HCEC 1CT (cell line): ENCODE results near the gene KIAA0825.

Experiments
- DNase-seq: peaks from one replicate; pipeline ENCODE4 v3.0.0-alpha.2; 2017

Gene KIAA0825

DNA sequence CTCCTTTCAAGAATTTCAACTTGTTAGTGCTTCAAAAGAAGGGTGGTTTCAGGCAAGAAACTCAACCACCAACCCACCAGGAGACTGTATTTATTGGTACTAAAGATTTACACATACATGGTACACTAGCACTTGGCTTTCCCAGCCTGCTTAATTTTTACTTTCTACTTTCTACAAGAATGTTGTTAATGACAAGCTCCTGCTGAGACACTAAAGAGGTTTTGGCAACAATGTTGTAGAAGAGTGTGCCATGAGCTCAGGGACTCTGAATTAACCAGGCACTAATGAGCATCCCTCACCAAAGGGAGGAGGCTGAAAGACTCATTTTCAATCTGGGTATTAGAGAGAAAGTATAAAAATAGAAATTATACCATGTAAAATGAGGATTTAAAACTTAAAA is 195.0 kb downstream of the KIAA0825 start:
- DNase-seq: no peak

DNA sequence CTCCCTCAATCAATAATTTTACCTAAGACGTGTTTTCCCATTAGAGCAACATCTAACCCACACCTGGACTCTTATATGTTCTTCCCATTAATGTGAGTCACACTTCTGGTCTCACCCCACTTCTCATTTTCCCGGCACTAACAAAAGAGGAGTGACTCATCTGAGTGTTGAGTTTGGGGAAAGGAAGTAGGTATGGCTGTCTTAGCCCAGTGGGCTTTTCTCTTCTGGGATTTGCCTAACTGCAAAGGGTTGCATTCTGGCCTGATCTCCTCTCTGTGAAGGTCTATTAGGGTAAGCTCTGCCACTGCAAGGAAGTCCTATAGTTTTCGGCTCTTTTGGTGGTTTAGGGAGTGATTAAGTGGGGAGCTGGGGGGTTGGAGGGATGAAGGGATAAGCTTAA is 195.6 kb downstream of the KIAA0825 start:
- DNase-seq: peak; percentile 39

DNA sequence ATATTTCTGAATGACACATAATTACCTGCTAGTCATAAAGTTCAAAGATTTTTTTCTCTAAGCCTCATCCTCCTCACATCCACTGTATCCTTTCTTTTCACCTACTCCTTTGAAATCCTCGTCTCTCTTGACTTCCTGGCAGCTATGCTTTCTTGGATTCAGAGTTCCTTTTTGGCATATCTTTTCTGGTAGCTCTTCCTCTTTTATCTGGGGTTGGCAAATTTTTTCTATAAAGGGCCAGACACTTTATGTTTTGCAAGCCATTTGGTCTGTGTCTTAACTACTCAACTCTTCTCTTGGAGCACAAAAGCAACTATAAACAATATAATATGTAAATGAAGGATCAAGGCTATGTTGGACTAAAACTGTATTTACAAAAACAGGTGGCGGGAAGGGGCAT is 197.5 kb downstream of the KIAA0825 start:
- no peak for DNase-seq

DNA sequence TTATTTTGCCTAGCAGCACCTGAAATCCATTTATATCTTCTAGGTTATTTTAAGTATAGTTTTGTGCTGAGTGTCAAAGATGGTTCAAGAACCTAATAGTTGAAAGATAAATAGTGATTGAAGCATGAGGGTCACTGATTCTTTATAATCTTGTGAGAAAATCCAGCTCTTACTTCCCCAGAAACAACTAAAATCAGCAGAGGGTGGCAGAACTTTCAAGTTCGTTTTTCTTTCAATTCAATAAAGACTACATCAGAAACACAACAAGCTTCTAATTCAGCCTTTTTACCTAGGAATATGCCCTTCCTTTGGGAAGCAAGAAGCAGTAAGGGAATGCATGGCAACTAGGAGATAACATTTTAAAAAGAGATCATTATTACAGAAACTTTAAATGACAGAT is 202.6 kb downstream of the KIAA0825 start:
- no peak for DNase-seq

DNA sequence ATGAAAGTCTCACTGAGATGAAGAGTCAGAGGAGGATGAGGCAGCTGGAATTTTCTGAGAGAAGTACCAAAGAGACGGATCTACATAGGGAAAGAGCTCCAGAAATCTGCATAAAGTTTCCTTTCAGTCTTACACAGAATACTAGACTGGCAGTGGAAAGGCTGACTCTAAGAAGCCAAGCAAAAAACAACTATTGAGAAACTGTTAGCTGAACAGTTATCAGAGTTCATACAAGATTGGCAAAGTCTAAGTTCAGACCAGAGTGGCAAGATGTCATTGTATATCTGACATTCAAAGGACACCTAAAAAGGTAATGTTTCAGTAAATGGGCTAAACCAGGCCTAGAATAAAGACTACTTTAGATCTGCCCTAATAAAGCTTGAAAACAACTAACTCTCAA is 209.0 kb downstream of the KIAA0825 start:
- no peak for DNase-seq

DNA sequence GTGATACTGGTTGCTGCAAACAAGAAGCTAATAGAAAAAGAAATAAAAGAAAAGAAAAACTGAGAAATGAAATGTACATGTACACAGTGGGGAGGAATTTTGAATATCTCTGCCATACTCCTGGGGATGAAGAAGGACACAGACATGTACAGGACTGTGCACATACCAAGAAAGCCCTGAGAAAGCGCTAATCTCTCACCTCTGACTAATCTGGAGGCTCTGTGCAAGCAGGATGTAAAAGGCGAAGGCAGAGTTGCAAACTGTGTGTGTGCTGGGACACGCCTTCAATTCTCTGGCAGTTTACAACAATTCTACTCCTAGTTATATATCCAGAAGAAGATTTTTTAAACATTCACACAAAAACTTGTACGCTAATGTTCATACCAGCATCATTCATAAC is 211.4 kb downstream of the KIAA0825 start:
- DNase-seq: peak; percentile 4

DNA sequence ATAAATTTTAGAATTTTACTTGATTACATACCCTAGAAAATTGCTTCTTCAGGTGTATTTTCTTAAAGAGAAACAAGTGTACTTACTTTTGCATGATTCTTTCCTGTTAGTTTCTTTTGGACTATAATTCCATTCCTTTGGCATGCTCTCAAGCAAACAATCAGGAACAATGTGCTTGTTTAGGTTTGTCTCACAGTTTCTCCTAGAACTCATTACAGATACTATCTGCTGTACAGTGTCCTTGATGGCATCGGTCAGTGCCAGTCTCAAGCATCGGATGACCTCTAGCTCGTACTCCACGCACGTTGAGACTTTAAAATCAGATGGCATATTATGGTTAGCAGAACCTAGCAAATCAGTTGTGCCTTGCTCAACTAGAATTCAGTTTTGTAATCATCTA is 214.9 kb downstream of the KIAA0825 start:
- DNase-seq: no peak

DNA sequence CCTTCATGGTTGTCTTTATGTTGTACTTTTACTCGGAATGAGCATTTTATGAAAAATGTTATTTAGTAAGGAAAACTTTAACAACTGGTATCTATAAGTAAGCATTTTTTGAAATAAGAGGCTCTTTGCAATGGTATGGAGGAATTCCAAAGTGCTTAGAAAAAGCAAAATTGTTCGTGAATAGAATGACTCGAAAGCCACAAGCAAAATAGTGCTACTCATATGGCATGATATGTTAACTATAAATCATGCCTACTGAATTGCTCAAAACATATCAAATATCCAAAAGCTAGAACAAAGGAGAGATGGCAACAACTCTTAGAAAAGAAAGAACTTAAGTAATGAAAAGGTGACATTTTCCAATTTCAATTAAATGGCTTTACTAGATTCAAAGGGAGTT is 216.3 kb downstream of the KIAA0825 start:
- DNase-seq: no peak

DNA sequence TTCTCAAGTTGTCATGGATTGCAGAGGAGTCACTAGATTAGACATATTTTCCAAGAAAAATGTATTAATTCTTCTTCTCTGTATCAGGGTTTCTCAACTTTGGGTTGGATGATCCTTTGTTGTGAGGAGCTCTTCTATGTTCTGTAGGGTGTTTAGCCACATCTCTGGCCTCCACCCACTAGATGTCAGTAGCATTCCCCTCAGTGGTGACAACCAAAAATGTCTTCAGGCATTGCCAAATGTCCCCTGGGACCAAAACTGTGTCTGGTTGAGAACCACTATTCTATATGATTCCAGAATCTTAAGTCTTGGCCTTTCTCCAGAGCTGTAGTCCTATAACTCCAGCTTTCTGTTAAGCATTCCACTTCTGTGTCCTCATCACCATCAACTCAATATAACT is 220.9 kb downstream of the KIAA0825 start:
- no peak for DNase-seq

DNA sequence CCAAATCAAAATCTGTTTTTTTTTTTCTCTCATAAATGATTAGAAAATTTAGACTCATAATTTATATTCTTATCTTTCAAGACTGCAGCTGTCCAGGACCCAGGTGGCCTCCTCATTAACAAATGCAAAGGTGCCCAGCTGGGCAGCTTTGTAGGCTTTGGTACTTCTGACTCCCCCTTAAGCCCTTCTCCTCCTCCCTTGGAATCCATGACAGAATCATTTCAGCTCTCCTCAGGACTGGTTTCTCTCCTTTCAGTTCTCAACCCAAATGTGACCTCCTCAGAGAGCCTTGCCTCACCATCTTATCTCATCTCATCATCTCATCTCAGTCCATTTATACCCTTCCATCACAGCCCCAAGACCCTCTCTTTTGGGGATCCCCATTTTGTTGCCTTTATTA is 221.7 kb downstream of the KIAA0825 start:
- DNase-seq: no peak

DNA sequence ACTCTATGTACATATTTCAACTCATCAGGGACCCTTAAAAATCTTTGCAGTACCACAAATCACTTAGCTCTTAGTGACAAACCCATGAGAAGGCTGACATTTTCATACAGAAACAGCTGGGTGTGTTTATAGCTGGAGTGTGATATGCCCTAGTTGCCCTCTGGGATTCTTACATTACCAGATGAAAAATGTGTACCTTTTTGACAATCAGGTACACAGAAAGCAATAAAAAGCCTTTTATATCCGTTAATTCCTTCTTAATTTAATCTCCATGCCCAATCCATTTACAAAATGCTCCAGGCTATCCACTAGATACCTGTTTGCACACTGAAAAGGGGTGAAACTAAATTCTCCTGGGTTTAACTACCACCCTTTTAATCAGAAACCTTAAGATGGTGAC is 222.9 kb downstream of the KIAA0825 start:
- DNase-seq: no peak

DNA sequence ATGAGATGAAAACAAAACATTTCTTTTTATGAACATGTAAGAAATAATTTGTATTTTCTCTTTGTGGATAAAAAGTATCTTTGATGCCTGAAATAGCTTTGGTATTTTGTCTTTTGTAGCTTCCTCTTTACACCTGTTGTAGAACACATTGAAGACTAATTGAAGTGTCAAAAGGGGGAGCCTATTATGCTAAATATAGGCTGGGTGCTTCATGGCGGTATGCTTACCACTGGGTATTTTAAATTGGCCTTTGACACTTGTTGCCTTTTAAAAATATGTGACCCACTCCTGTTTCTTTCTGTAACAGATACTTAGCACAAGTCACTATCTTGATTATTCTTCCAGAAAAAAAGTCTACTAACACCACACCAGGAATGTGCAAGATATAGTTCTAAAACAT is 226.4 kb downstream of the KIAA0825 start:
- no peak for DNase-seq

DNA sequence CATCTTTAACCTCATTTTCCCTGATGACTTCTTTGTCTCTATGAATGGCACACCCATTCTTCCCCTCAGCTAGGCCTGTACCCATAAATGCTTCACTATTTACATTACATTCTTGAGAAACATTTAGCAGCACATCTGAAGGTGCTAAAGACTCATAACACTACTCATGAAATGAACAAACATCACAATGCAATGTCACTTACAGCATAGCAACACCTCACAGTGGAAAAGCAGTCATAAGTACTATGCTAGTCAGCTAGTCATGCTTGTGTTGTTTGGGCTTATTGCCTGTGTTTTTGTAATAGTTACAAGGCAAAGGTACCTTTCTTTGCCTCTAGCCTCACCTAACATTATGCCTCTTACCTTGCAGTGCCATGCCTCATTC is 228.9 kb downstream of the KIAA0825 start:
- DNase-seq: no peak

DNA sequence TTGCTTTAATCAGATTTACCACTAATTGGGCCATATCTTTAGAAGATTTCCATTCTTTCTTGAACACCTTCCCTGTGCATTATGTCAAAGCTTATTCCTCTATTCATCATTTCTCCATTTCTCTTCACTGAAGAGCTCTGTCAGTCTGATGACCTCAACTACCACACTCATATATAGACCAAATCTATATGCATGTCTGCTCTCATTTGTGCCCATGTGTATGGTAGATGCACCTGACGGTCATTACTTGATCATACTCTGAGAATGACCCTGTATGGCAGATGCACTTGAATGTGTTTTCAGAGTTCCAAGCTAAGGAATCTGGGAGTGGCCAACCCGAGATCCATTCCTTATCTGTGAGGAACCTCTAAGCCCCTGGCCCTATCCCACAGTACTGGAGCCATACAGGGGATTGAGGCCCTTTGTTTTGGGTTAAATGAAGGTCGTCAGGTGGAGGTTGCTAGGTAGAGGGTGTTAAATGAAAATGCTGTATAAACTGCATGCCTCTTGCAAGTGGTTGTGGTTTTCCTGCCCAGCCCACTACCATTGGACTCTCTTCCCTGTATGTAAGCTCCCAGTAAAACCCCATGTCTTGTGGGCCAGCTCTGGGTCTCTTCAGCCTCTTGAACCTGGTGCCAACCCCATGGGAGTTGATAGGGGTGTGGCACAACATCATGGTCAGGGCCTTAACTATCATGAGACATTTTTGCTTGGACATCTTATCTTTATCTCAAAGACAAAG is 229.5 kb downstream of the KIAA0825 start:
- DNase-seq: no peak

DNA sequence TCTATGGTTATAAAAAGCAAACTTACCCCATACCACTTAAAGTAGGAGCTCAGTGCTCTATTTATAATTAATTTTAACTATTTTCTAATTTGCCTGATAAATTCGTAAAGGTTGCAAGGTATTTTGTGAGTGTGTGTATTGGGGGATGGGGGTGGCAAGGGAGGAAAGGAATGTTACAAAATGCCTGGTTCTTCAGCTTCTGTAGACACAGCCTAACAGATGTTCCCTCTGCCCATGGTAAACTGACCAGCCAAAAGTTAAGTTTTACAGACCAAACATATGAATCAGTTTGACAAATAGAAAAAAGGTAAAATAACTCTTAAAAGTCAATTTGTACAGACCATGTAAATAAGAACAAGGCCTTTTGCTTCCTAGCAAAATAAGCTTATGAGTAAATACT is 232.6 kb downstream of the KIAA0825 start:
- no peak for DNase-seq

DNA sequence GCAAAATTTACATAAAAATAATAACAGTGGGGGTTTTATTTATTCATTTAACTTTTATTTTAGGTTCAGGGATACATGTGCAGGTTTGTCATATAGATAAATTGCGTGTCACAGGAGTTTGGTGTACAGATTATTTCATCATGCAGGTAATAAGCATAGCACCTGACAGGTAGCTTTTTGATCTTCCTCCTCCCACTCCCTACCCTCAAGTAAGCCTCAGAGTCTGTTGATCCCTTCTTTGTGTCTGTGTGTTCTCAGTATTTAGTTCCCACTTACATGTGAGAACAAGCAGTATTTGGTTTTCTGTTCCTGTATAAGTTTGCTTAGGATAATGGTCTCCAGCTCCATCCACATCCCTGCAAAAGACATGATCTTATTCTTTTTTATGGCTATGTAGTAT is 240.3 kb downstream of the KIAA0825 start:
- no peak for DNase-seq

DNA sequence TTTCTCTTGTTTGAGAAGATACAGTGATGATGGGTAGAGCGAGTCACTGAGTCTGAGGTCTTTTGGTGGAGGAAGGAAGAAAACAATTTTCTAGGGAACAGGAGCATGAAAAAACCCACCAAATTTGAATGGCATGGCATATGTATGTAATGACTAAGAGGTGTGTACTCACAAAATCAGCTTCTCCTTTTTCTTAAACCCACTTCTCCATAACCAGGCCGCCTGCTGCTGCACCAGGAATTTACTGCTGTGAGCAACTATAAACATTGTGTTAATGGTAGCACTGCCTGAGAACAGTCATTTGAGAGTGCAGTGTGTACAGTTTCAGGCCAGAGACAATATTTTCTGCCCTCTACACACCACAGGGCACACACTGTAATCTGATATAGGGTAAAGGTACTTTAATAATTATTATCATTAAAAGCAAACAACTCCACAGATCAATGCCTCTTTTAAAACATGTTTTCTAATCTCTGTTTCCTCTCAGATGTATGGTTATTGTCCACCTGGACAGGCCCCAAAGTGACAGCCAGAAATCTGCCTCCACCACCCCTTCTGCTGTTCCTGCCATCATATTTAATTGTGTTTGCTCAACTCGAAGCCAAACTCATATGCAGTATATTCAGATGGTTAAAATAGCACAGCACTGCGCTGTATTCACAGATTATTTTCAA is 241.6 kb downstream of the KIAA0825 start:
- DNase-seq: no peak

DNA sequence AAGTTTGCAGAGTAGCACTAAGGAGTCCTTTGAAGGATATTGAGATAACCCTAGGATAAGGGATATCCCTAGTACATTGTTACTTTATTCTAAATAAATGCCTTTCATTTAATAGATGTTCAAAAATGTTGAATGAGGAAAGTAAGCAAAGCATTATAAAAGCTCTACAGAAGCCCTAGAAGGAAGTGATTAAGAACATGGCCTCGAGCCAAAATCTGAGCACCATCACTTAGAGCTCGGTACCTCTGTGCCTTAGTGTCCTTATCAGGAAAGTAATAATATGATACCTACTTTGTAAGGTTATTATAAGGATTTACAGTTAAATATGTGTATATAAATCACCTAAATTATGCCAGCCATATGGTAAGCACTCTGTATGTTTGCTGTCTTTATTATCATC is 242.6 kb downstream of the KIAA0825 start:
- no peak for DNase-seq

DNA sequence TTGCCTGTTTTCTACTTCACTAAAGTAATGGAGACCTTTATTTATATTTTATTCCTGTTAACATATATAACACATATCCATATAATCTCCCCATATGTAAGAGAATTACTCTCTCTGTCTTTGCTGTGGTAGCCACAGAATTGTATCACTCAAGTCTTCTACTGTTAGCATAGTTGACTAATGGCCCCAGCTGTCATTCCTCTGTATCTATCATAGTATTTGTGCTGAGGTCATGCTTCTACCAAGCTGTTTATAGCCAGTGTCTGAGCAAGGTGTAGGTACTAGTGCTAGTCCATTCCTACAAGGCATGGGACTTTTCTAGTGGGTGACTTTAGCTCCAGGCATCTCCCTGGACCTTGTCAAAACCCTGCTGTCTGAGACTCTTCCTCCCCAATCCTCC is 244.1 kb downstream of the KIAA0825 start:
- no peak for DNase-seq

DNA sequence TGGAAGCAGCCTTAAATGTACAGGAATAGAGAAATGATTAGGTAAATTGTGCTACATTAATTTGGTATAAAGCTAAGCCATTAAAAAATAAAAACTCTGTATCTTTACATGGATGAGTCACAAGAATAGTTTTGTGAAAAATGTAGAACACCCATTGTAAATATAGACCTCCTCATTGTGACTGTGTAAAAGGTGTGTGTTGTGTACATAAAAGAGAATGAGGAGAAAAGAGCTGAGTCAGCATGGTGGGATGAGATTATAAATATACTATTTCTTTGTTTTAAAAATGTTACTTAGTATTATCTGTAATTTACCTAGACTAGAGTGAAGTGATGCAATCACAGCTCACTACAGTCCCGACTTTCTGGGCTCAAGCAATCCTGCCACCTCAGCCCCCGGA is 250.5 kb downstream of the KIAA0825 start:
- DNase-seq: no peak

DNA sequence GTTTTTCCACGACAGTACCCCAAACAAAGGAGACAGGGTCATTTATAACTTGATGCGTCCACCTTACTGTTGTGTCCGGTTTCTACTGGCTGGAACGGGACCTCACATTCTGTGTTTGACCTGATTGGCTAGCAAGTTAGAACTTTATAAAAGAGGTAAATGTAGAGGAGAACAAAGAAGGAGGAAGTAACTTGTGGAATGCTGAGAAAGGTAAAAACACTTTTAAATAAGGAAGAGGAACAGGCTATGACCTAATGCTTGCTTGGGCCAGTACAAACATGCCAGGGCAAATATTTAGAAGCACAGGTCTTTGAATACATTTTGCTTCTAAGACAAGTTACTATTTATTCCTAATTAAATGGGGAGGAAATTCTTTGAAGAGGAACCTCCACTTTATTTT is 251.6 kb downstream of the KIAA0825 start:
- DNase-seq: no peak

DNA sequence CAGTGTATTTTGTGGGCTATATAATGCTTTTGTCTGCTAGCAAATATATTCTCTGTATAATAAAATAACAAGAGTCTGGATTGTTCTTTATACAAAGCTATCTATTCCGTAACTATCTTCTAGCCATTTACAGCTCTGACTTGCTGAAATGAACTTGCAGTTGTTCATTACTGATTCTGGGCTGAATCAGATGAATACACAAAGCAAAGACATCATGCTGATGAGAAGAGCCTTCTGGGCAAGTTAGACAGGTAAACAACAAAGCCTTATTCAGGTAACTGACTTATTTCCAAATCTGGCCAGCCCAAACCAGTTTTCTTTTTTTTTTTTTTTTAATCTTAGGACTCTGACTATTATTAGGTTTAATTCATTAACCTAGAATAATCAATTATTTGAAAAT is 255.5 kb downstream of the KIAA0825 start:
- DNase-seq: no peak

DNA sequence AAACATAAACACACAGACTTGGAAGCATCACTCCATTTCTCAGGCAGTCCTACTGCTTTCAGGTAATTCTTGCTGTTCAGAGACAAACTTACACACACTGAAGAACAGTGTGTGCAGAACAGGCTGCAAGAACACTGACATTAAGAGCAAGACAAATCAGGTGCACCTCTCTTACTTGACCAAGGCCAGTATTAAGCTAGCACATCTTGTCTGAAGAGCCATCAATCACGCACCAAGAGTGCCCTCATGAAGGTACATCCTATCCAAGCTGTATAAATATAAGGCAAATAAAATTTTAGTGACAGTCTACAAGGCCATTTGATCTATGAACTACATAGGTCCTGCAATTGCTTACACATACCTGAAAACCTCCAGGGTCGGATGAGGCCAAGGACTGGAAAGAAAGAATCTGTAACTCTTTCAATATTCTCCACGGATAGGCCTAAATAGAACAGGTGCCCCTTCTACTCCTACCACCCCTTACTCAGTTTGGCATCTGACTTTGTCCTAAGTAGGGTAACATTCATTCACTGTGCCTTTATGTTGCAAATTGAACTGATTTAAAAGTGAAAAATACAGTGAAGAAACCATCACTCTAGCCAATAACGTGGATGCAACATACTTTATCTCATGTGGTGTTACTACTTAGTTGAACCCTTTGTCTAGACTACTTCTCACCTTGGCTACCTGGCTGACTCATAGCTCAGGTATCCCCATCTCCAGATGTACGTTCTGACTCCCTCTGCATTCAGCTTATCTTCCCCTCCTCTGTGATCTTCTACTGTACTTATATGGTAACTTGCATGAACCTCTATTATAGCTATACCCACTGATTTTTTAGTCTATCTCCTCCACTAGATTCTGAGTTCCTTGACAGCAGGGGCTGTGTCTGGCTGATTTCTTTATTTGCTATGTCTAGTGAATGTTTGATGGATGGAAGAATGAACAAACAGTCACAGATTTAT is 256.3 kb downstream of the KIAA0825 start:
- no peak for DNase-seq

DNA sequence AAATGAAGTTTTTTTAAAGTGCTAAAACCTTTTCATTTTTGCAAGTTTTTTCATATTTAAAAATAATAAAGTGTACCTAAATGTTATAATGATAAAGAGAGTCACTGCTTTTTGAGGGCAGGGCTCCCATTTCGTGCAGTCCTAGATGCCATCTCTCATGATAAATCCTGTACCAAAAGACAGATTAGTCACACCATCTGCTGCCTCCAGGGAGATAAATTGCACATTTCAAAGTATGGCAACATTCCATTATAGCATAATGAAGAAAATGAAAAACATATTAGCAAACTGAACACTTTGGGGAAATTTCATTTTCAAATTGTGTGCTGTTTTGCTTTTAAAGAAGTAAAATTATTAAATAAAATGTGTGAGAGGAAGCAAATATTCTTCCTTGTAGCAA is 257.2 kb downstream of the KIAA0825 start:
- no peak for DNase-seq
